Erythroblast (primary cell): ENCODE measurements around the gene MILR1.

Source experiments
- GATA1 ChIP-seq: IDR thresholded peaks from 2 replicates; pipeline ENCODE4 v1.6.1; 2011; ENCODE audit warnings: low read depth, mild to moderate bottlenecking, control low read depth, low read length, moderate library complexity
- POLR2A ChIP-seq: IDR thresholded peaks from 2 replicates; pipeline ENCODE4 v1.6.1; 2011; ENCODE audit warnings: mild to moderate bottlenecking, low read length

GRCh38 chr17:64426596-64426995 is 22.3 kb upstream of the MILR1 start:
- no peak for TF ChIP-seq POLR2A
- TF ChIP-seq GATA1, result no peak
